Stimulated activated CD4-positive, alpha-beta T cell treated with anti-CD3 and anti-CD28 coated beads, Interleukin-2, amount 100 ng/mL, for 48 hours (primary cell): ENCODE data around the gene ANKRD24.
"Not testable (repeated sequence)": the region's sequence is repeated elsewhere in the genome, so short reads cannot be mapped to it uniquely, and the experiment has no call there.

Experiments
- DNase-seq, 2 donors: peaks; one replicate each; pipeline ENCODE4 v3.0.0-alpha.2; 2020

The ANKRD24 gene

DNA sequence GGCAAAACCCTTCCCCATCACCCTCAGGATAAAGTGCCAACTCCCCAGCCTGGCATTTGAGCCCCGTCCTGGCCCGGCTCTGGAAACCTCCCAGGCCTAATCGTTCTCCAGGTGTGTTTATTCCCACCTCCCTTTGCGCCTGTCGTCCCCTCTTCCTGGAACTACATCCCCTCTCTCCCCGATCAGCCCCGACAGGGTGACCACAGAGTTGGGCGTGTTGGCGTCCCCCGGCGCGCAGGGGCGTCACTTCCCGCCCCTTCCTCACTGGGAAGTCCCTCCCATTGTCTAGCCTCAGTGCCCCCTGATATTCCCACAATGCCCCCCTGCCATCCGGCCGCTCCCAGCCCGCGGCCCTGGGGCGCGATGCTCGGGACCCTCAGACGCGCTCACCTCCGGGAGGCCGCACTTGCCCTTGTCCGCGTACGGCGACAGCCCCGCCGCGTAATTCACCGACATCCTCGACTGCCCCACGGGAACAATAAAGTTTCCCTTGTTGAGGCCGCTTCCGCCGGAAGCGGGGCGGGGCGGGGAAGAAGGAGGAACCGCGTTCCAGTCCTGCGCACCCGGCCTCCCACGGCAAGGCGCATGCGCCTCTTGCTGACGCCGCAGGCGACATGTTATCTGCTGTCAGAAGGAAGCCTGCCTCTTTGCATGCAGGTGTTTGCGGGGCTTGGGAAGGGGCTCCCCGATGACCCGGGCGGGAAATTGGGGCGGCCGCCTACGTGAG lies at the start of gene ANKRD24, which contains the start of gene SIRT6:
ANKRD24 (plus strand) TSS at position 606 of the 727 bp plus-strand sequence. CDS start 3,737 bp downstream, outside the sequence.
SIRT6 (minus strand) TSS at position 480 of the 727 bp plus-strand sequence; CDS start at position 456, 24 bp downstream.
- peak; percentile 93 for DNase-seq

DNA sequence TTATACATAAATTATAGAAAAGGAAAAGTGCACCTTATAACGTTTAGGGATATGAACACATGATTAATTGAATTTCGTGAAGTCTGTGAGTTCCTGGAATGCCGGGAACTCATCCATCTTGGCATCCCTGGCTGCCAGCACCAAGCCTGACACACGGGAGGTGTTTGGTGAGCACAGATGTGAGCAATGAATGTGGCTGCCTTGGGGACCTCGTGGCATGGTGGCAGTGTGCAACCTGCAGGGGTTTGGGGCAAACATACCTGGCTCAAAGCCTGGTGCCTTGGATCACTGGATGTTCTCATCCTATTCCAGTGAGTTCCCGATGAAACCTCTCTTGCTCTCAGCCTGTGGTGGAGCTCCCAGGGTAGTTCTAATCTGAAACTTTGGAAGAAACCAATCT lies 48.1 kb upstream of the ANKRD24 start:
- DNase-seq = no peak

DNA sequence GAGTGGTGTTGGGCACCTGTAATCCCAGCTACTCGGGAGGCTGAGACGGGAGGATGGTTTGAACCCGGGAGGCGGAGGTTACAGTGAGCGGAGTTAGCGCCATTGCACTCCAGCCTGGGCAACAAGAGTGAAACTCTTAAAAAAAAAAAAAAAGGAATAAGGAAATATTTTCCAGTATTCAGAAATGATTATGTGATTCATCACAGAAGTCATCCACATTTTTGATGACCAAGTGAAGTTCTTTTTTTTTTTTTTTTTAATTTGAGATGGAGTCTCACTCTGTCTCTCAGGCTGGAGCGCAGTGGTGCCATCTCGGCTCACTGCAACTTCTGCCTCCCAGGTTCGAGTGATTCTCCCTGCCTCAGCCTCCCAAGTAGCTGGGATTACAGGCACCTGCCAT lies 47.1 kb upstream of the ANKRD24 start:
- DNase-seq = not testable (repeated sequence)

DNA sequence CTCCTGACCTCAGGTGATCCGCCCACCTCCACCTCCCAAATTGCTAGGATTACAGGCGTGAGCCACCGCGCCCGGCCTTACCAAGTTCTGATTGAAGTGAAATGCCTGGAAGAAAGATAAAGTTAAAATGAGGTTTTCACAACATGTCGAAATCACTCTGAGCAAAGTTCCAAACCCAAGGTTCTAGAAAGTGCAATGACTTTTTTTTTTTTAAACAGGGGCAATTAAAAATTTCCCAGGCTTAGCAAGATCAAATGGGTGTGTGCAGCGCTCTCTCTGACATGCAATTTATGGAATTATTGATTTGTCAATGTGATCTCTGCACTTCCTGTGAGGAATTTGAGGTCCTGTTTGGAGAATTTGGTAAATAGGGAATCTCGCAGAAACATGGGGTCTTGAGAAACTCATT lies 45.8 kb upstream of the ANKRD24 start:
- DNase-seq = no peak

DNA sequence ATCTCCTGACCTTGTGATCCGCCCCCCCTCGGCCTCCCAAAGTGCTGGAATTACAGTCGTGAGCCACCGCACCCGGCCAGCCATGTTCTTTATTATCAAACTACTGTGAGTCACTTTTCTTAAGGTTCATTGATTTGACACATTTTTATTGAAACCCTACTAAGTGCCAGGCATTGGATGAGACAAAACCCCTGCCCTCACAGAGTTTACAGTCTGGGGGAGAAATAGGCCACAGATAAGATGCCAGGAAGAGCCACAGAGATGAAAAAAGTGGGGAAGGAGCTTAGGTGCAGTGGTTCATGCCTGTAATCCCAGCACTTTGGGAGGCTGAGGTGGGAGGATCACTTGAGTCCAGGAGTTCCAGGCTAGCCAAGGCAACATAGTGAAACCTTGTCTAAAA lies 44.0 kb upstream of the ANKRD24 start:
- no peak for DNase-seq

DNA sequence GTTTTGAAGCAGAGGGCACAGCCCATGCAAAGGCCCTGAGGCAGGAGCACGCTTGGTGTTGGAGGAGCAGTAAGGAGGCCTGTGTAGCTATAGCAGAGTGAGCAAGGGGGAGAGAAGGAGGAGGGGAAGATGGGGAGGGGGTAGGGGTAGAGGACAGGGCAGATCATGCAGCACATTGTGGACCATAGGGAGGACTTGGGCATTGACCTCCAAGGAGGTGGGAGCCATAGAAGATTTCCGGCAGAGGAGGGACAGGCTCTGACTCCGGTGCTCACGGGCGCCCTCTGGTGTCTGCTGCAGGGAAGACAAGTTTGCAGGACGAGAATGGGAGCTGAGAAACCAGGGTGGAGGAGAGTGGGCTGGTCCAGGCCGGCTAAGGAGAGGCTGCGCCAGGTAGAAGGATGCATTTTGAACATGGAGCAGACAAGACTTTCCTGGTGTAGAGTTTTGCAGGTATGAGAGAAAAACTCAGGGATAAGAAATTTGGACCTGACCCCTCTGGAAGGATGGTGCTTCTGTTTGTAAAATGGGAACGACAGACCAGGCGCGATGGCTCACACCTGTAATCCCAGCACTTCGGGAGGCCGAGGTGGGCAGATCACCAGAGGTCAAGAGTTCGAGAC lies 42.8 kb upstream of the ANKRD24 start:
- peak; percentile 95 to 96 for DNase-seq

DNA sequence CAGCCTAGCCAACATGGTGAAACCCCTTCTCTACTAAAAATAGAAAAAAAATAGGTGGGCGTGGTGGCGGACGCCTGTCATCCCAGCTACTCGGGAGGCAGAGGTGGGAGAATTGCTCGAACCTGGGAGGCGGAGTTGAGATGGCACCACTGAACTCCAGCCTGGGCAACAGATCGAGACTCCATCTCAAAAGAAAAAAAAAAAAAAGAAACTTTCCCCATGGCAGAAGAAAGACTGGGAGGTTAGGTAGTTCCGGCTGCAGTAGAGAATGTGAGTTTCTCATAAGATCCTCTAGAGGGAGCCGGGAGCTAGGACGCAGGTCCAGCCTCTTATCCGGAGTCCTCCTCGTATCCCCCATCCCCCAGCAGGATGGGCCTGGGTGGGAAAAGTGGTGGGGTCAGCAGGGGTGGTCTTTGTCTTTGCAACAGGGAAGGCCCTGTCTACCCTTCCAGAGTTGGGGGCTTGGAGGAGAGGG lies 42.2 kb upstream of the ANKRD24 start:
- DNase-seq = no peak

DNA sequence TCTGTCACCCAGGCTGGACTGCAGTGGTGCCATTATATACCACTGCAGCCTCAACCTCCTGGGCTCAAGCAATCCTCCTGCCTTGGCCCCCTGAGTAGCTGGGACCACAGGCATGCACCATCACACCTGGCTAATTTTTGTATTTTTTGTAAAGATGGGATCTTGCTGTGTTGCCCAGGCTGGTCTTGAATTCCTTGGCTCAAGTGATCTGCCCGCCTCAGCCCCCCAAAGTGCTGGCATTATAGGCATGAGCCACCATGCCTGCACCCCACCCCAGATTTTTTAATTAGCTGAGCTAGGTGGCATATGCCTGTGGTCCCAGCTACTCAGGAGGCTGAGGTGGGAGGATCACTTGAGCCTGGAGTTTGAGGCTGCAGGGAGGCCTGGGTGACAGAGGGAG lies 39.6 kb upstream of the ANKRD24 start:
- not testable (repeated sequence) for DNase-seq

DNA sequence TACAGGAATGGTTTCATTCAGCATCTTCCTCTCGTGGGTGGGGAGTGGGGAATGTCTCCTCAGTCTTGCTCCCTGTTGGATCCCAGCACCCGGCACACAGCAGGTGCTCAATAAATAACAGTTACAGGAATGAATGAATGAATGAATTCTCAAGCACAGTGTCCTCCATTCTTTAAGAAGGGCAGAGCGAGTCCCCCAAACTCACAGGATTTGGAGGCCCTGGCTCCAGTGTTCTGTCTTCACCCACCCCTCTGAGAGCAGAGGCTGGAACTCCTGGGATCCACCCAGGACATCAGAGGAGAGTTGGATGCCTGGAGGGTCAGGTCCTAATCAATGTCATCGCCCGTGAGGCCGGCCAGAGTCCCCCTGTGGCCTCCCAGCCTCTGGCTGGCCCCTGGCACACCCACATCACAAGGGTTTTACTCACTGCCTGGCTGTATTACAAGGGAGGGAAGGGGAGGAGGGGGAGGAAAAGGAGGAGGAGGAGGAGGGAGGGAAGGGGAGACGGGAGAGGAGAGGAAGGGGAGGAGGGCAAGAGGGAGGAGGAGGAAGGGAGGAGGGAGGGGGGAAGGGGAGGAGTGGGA lies 37.7 kb upstream of the ANKRD24 start:
- DNase-seq = no peak

DNA sequence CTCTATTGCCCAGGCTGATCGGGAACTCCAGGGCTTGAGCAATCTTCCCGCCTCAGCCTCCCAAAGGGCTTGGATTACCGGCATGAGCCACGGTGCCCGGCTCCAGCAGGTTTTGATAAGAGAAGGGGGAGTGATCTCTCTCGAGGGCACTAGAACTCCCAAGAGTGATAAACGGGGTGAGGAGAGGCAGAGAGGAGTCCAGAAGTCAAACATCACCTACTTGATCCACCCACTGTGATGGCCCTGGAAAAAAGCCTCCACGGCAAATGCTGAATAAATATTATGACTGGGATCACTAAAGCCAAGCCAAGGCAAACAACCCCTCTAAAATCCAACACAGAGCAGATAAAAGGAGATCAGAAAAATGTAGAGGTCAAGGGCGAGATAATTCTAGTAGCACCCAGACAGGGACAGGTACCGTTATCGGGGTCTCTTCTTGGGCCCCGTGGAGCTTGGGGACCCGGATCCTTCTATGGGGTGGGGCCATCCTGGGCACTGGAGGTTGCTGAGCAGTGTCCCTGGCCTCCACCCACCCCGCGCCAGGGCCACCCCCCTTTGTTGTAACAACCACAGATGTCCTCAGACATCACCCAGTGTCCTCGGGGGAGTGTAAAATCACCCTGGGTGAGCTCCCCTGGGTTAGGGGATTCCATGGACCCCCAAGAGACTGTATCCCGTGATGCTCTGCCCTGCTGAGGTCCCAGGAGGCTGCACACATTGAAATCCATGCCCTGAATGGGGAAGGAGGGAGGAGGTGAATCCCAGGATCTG lies 32.8 kb upstream of the ANKRD24 start:
- no peak for DNase-seq

DNA sequence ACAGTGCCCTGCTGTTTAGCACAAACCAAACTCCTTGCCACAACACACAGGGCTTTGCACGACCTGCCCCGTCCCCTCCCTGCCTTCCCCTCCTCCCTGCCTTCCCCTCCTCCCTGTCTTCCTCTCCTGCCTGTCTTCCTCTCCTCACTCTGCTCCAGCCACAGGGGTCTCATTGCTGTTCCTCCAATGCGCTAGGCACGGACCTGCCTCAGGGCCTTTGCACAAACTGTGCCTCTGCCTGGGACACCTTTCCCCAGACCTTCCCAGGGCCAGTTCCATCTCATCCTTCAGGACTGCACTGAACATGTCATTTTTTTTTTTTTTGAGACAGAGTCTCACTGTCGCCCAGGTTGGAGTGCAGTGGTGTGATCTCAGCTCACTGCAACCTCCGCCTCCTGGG lies 30.9 kb upstream of the ANKRD24 start:
- no peak for DNase-seq

DNA sequence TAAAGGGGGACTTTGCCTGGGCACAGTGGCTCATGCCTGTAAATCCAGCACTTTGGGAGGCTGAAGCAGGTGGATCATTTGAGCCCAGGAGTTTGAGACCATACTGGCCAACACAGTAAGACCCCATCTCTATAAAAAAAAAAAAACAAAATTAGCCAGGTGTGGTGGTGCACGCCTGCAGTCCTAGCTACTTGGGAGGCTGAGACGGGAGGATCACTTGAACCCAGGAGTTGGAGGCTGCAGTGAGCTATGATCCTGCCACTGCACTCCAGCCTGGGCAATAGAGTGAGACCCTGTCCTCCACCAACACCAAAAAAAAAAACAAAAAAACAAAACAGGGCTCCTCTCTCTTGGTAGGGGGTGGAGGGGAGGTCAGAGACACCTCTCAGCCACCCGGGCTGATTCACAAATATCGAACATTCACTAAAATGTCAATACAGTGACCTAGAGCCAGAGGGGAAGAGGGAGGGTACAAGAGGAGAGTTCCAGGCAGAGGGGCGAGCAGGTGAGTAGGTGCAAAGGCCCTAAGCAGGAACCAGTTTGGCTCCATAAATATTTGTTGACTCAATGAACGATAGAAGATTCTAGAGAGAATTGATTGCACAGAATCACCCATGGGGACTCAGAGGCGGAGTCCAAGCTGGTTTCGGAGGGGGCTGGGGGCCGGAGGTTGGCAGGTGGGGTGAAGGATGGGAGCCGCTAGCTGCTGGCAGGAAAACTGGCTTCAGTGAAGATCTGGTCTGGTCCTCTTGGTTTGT lies 30.1 kb upstream of the ANKRD24 start:
- no peak for DNase-seq

DNA sequence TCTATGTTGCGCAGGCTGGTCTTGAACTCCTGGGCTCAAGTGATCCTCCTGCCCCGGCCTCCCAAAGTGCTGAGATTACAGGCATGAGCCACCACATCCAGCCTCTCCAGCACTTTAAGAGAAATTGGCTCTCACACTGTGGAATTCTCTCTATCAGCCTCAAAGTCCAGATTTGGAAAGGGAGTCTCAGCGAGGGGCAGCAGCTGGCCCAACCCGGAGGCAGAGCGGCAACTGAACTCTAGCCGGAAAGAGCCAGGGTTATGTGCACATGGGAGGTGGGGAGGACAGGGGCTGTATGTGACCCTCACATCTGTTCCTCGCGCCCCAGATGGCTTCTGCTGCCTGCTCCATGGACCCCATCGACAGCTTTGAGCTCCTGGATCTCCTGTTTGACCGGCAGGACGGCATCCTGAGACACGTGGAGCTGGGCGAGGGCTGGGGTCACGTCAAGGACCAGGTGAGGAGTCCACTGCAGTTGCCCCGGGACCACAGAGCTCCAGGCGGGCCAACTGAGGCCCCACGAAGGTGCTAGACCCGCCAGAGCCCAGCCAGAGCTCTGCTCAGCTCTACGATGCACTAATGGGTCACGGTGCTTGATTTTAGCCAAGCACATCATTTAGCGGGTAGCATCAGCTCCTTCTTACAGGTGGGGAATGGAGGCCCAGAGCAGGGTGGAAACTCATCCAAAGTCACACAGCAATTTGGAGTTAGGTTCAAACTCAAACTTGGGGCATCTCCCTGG lies 27.7 kb upstream of the ANKRD24 start:
- no peak for DNase-seq

DNA sequence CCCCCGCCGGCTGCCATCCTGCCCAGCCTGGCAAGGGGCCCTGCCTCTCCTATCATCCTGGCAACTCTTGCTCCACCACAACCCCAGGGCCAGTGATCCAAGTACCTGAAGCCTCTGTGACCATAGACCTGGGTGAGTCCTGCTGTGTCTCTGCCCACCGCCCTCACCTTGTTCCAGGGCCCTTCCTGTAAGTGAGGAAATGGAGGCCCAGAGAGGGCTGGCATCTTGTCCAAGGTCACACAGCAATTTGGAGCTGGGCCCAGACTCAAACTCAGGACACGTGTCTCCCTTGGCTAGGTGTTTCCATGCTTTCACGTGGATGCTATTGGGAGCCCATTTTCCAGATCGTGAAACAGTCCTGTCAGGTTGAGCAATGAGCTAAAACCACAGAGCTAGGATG lies 25.3 kb upstream of the ANKRD24 start:
- DNase-seq = no peak

DNA sequence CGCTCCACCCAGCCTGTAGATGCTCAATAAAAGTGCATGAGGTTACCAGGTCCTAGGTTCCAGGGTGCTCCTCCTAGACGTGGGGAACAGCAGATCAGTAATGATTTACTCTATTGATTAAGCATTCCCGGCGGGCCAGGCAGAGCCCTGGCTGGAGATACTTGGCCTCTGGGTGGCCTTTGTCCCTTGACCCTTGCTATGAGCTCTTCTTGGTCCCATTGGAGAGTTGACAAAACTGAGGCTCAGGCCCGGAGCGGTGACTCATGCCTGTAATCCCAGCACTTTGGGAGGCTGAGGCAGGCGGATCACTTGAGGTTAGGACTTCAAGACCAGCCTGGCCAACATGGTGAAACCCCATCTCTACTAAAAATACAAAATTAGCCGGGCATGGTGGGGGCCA lies 24.5 kb upstream of the ANKRD24 start:
- not testable (repeated sequence) for DNase-seq

DNA sequence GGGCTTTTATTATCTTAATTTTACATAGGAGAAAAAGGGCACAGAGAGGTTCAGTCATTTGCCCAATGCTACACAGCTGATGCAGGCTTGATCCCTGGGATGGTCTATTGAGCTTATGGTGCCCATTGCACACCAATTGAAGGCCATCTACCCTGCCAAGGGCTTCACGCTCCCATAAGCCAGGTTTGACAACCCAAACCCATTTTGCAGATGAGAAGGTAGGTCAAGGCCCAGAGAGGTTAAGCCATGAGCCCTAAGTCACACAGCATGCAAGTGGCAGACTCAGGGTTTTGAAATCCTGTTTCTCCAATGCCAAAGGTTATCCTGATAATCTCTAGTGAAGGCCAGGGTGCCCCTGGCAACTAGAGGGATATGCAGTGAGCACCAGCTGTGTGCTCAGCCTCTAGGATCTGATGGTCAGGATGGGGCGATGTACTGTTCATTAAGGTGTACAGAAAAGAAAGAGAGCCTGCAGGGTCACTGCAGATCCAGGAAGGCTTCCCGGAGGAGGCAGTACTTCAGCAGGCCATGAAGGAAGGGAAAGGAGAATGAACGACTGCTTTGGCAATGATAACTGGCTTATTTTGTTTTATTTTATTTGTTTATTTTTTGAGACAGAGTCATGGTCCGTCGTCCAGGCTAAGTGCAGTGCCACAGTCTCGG lies 20.9 kb upstream of the ANKRD24 start:
- DNase-seq = no peak

DNA sequence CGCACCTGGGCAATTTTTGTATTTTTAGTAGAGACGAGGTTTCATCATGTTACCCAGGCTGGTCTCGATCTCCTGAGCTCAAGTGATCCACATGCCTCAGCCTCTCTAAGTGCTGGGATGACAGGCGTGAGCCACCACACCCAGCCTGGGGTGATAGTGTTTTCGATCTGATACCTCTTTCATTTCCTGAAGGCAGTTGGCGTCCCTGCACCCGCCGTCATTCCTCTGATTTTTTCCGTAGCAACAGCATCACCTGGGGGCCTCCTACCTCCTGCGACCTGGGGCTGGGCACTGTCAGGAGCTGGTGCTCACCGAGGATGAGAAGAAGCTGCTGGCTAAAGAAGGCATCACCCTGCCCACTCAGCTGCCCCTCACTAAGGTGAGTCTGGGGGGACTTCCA lies 18.2 kb upstream of the ANKRD24 start:
- DNase-seq = no peak

DNA sequence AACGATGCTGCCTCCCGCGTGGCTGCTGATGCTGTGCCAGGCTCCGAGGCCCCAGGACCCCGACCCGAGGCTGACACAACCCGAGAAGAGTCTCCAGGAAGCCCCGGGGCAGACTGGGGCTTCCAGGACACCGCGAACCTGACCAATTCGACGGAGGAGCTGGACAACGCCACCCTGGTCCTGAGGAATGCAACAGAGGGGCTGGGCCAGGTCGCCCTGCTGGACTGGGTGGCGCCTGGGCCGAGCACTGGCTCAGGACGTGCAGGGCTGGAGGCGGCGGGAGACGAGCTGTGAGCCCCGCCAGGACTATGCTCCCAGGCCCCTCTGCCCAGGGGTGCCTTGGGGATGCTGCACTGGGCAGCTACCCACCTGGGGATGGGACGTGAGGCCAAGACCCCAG lies 10.8 kb upstream of the ANKRD24 start:
- DNase-seq = no peak

DNA sequence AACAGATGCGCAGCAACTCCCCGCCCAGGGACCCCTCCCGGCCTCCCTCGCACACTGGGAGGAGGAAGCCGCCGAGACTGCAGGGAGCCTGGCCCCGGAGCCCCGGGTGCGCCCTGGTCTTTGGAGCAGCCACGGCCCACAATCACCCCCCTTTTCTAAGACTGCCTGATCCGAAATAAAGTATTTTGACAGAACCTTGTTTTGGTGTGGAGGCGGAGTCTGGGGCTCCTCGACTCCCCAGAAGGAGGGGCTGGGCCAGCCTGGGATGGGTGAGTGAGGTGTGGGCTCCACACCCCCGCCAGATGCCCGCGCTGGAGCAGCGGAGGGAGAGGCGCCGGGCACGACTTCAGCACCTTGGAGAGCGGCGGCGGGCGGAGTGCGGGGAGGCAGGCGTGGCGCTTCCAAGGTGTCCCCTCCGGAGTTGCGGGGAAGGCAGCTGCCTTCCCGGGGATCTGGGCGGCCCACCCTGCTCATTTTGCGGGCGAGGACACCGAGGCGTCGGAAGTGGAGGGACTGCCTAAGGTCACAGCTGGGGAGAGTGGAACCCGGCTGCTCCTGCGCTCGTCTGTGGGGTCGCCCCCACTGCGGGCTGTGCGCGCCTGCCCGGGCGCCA lies 9.5 kb upstream of the ANKRD24 start:
- peak; percentile 62 to 70 for DNase-seq

DNA sequence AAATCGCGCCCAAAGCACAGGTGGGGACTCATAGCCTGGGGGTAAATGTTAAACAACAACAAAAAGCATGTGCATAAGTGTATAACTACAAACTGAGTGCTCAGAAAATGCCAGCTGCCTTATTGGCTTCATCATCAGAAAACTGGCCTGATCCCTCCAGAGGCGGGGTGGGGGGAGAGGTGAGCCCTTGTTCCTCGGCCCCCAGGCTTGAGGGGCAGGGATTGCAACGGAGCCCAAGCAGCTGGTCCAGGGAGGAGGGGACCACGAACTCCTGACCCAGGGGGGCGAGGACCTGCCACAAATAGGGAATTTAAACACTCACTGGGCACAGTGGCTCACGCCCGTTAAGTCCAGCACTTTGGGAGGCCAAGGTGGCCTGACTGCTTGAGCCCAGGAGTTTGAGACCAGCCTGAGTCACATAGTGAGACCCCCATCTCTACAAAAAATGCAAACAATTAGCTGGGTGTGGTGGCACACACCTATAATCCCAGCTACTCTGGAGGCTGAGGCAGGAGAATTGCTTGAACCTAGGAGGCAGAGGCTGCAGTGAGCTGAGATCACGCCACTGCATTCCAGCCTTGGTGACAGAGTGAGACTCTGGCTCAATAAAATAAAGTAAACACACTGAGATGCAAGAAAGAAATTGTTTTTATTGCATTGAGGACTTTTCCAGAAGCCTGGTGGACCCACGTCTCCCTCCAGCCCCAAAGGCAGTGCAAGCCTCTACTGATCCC lies 8.8 kb upstream of the ANKRD24 start:
- no peak for DNase-seq
